Measurements from ENCODE around the gene SLITRK3.

Gene SLITRK3, protein sequence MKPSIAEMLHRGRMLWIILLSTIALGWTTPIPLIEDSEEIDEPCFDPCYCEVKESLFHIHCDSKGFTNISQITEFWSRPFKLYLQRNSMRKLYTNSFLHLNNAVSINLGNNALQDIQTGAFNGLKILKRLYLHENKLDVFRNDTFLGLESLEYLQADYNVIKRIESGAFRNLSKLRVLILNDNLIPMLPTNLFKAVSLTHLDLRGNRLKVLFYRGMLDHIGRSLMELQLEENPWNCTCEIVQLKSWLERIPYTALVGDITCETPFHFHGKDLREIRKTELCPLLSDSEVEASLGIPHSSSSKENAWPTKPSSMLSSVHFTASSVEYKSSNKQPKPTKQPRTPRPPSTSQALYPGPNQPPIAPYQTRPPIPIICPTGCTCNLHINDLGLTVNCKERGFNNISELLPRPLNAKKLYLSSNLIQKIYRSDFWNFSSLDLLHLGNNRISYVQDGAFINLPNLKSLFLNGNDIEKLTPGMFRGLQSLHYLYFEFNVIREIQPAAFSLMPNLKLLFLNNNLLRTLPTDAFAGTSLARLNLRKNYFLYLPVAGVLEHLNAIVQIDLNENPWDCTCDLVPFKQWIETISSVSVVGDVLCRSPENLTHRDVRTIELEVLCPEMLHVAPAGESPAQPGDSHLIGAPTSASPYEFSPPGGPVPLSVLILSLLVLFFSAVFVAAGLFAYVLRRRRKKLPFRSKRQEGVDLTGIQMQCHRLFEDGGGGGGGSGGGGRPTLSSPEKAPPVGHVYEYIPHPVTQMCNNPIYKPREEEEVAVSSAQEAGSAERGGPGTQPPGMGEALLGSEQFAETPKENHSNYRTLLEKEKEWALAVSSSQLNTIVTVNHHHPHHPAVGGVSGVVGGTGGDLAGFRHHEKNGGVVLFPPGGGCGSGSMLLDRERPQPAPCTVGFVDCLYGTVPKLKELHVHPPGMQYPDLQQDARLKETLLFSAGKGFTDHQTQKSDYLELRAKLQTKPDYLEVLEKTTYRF

GRCh38 chr3:165195640-165196576, at the start of gene SLITRK3:
Gene SLITRK3 (minus strand): TSS chr3:165196384. CDS start chr3:165190830, 5,554 bp downstream.
- no peak for DNase-seq (ENCODE audit: low spot score)

DNA sequence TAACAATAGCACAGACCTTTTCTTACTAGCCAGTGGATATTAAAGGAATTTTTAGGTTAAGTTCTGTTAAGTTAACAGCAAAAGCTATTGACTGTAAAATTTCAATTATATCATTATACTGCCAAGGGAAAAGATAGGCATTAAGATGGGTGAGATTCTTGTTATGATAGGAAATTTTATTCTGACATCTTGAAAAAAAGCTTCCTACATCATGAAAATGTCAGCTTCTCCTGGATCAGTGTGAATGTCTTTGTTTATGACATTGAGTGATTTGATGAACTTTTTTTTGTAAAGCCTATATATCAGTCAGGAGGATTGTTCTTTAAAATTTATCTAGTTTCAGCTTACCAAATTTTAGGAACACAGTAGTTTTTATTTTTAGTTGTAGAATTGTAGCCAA, 47.4 kb upstream of the SLITRK3 start:
- no peak for DNase-seq (ENCODE audit: low spot score)

- DNase-seq (ENCODE audit: low spot score), result no peak
These were observed 37.5 kb upstream of the SLITRK3 start for GRCh38 chr3:165233501-165234195.

- DNase-seq (ENCODE audit: low spot score), result no peak
These were observed 29.4 kb upstream of the SLITRK3 start for GRCh38 chr3:165225604-165226003.

- DNase-seq (ENCODE audit: low spot score), result no peak
These were observed 21.6 kb upstream of the SLITRK3 start for GRCh38 chr3:165217739-165218138.

DNA sequence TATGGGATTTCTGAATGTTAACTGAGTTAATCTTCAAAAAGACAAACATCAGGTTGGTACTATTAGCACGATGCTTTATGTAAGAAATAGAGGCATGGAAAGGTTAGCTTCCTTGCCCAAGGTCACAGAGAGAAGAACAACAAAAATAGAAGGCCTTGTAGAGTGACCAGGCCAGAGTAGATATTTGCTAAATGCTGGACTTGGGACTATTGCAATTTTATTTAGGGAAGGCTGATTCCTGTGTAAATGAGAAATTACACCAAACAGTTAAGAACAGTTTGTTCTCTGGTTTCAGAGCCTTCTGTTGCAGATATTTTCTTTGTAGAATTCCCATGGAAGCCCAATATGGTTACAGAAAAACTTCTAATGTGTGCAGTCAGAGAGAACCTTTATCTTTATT, 16.4 kb upstream of the SLITRK3 start:
- DNase-seq (ENCODE audit: low spot score), result no peak

GRCh38 chr3:165211721-165212120, 15.5 kb upstream of the SLITRK3 start:
- no peak for DNase-seq (ENCODE audit: low spot score)

GRCh38 chr3:165210727-165211126, 14.5 kb upstream of the SLITRK3 start:
- no peak for DNase-seq (ENCODE audit: low spot score)

DNA sequence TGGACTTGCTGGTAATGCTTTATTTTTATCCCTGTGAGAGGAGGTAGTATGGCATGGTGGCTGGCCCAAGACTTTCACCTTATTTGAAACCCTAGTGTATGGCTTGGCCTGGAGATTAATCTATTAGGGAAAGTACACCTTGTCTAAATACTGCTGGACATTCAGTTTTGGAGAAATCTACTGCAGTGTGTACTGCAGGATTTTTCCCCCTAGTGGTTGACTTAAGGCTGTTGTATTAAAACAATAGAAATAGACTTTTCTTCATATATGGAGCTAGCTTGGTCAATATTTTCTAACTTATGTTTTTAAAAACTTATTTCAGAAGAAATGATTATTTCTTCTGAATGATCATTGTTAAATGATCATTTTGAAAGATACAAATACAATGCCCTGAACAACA, 13.9 kb upstream of the SLITRK3 start:
- no peak for DNase-seq (ENCODE audit: low spot score)

- DNase-seq (ENCODE audit: low spot score), result peak; percentile 20
These were observed 10.5 kb upstream of the SLITRK3 start for GRCh38 chr3:165206454-165207266.

DNA sequence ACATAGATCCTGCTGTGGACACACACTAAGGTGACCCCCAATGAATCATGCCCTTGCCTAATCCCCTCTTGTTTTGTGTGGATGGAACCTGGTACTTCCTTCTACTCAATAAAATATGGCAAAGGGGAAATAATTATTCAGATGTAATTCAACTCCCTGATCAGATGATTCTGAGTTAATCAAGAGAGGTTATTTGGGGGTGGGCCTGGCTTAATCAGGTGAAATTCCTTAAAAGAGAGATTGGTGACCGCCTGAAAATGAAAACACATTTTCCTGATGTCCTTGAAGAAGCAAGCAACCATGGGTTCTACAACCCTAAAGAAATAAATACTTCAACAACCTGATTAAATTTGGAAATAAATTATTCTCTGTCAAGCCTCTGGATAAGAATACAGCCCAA, 8.3 kb upstream of the SLITRK3 start:
- DNase-seq (ENCODE audit: low spot score), result no peak

- DNase-seq (ENCODE audit: low spot score), result no peak
These were observed 6.8 kb upstream of the SLITRK3 start for GRCh38 chr3:165202995-165203394.

DNA sequence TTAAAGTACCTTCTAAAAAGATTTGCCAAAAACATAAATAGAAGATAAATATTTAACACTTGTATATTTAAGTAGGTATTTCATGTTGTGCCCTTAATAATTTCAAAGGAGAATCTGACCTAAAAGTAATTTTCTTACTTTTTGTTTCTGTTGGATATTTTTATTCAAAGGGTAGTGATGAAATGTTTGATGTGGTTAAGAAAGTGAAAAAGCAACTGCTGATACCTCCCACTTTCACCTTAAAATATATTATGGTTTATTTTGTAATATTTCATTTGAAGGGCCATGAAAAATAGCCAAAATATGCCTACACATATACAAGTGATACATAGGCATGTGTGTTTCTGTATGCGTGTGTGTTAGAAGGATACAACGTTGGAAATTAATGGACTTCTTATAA, 5.8 kb upstream of the SLITRK3 start:
- no peak for DNase-seq (ENCODE audit: low spot score)

GRCh38 chr3:165197481-165197800, 1.3 kb upstream of the SLITRK3 start:
- DNase-seq (ENCODE audit: low spot score), result no peak

GRCh38 chr3:165196577-165197480, 645 bp upstream of the SLITRK3 start:
- DNase-seq (ENCODE audit: low spot score), result no peak

GRCh38 chr3:165195241-165195639, 944 bp downstream of the SLITRK3 start:
- DNase-seq (ENCODE audit: low spot score), result no peak

GRCh38 chr3:165194511-165195240, 1.5 kb downstream of the SLITRK3 start:
- DNase-seq (ENCODE audit: low spot score), result no peak

- no peak for DNase-seq (ENCODE audit: low spot score)
These were observed 2.6 kb downstream of the SLITRK3 start for GRCh38 chr3:165193366-165194254.
